Astrocyte (in vitro differentiated cells and primary cell): ENCODE data around the gene TMEM203. TPM values are rescaled to one million over a fixed set of nuclear protein-coding genes. Genes with fewer than 3 reads are reported as not detected.

Source experiments
- DNase-seq: peaks from one replicate; pipeline ENCODE4 v3.0.0-alpha.2; 2010; ENCODE audit warnings: low read depth
- FAIRE-seq: peaks from 2 replicates; lab custom pipeline; 2011; peaks lifted over from hg19 to GRCh38; lab: Jason Lieb, UNC
- H2AFZ ChIP-seq: 2 replicates; pipeline ENCODE4 v1.6.0; 2012; ENCODE audit warnings: low read depth, low read length, inconsistent platforms
- H3K27ac ChIP-seq: 2 replicates; pipeline ENCODE4 v1.5.1; 2011; ENCODE audit warnings: low read depth, low read length, inconsistent platforms
- H3K27me3 ChIP-seq: 2 replicates; pipeline ENCODE4 v1.6.0; 2011; ENCODE audit warnings: low read length, inconsistent platforms; ENCODE audit not compliant: insufficient read depth
- H3K36me3 ChIP-seq: 2 replicates; pipeline ENCODE4 v1.5.1; 2011; ENCODE audit warnings: low read length, inconsistent platforms; ENCODE audit not compliant: insufficient read depth
- H3K4me1 ChIP-seq: 2 replicates; pipeline ENCODE4 v1.5.1; 2011; ENCODE audit warnings: low read length, inconsistent platforms; ENCODE audit not compliant: insufficient read depth
- H3K4me2 ChIP-seq: 2 replicates; pipeline ENCODE4 v1.6.0; 2012; ENCODE audit warnings: low read length, inconsistent platforms
- H3K4me3 ChIP-seq: 2 replicates; pipeline ENCODE4 v1.5.1; 2011; ENCODE audit warnings: low read depth, mild to moderate bottlenecking, low read length, inconsistent platforms; ENCODE audit not compliant: insufficient read depth
- H3K79me2 ChIP-seq: 2 replicates; pipeline ENCODE4 v1.6.0; 2012; ENCODE audit warnings: mild to moderate bottlenecking, low read length, inconsistent platforms; ENCODE audit not compliant: insufficient read depth
- H3K9ac ChIP-seq: 2 replicates; pipeline ENCODE4 v1.6.0; 2012; ENCODE audit warnings: mild to moderate bottlenecking, low read length, inconsistent platforms
- H3K9me3 ChIP-seq: 2 replicates; pipeline ENCODE4 v1.5.1; 2012; ENCODE audit warnings: low read depth, mild to moderate bottlenecking, low read length, inconsistent platforms; ENCODE audit not compliant: insufficient read depth
- H4K20me1 ChIP-seq: 2 replicates; pipeline ENCODE4 v1.6.0; 2012; ENCODE audit warnings: low read length, inconsistent platforms; ENCODE audit not compliant: insufficient read depth
- H3K27ac Mint-ChIP-seq: one replicate; pipeline ENCODE4 v1.8.0; 2021; ENCODE audit warnings: mild to moderate bottlenecking, mixed read lengths; ENCODE audit not compliant: unreplicated experiment
- H3K27me3 Mint-ChIP-seq: one replicate; pipeline ENCODE4 v1.8.0; 2021; ENCODE audit warnings: low read depth, mixed read lengths; ENCODE audit not compliant: unreplicated experiment
- H3K36me3 Mint-ChIP-seq: one replicate; pipeline ENCODE4 v1.8.0; 2021; ENCODE audit warnings: low read depth, mixed read lengths; ENCODE audit not compliant: unreplicated experiment
- H3K4me1 Mint-ChIP-seq: one replicate; pipeline ENCODE4 v1.8.0; 2021; ENCODE audit warnings: low read depth, mixed read lengths; ENCODE audit not compliant: unreplicated experiment
- H3K4me3 Mint-ChIP-seq: one replicate; pipeline ENCODE4 v1.8.0; 2021; ENCODE audit warnings: mild to moderate bottlenecking, moderate library complexity, mixed read lengths; ENCODE audit not compliant: unreplicated experiment
- H3K9me3 Mint-ChIP-seq: one replicate; pipeline ENCODE4 v1.8.0; 2021; ENCODE audit warnings: mild to moderate bottlenecking, mixed read lengths; ENCODE audit not compliant: unreplicated experiment
- CTCF ChIP-seq: IDR thresholded peaks from 2 replicates; pipeline ENCODE4 v1.5.1; 2011; ENCODE audit warnings: low read depth, mild to moderate bottlenecking, inconsistent platforms, low read length, moderate library complexity; ENCODE audit not compliant: insufficient read depth
- EZH2 ChIP-seq: IDR thresholded peaks from 2 replicates; pipeline ENCODE4 v1.6.1; 2012; ENCODE audit warnings: mild to moderate bottlenecking, low read length, inconsistent platforms; ENCODE audit not compliant: insufficient read depth
- total RNA-seq: library from RNA; stranded (reverse); gene quantifications from 2 replicates; pipeline ENCODE4 v1.2.1, GENCODE V29; 2021

Gene TMEM203
- total RNA-seq, 1 donor from 2014 or later = 28.7 TPM

DNA sequence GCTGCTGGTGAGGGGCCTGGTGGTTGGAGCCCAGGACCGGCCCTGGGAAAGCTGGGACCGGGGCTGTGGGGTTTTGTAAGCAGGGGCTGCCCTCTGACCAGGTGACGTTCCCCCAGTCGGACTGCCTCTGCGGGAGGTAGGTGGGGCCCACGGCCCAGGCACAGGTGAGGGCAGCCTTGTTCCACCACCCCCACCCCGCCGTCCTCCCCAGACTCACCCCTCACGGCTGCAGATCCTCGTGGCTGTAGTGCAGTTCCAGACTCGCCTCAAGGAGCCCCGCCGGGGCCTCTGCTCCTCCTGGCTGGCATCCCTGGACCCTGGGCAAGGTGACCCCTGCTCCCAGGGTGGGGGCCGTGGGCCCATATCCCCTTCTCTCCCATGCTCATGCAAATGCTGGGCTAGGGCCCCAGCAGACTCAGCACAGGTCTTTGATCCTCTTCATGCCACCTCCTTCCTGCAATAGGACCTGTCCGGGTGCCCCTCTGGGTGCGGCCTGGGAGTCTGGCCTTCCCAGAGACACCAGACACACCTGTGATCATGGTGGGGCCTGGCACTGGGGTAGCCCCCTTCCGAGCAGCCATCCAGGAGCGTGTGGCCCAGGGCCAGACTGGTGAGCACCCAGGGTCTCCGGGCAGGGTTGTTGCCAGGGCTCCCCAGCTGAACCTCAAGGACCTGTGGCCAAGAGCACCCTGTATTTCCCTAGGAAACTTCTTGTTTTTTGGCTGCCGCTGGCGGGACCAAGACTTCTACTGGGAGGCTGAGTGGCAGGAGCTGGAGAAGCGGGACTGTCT is 9.9 kb upstream of the TMEM203 start:
- H3K4me3 Mint-ChIP-seq = no peak overlapping the region
- H3K27me3 Mint-ChIP-seq = no peaks in the 10 kb centered on the region
- H3K9me3 ChIP-seq = no peaks in the 10 kb centered on the region
- H3K4me1 ChIP-seq = peaks cover 9% of the 10 kb centered on the region
- TF ChIP-seq CTCF (no peak), EZH2 (no peak)
- peaks cover 5% of the 10 kb centered on the region for H3K36me3 Mint-ChIP-seq
- no peaks in the 10 kb centered on the region for H3K27me3 ChIP-seq
- no peak for FAIRE-seq
- H3K9ac ChIP-seq = no peak overlapping the region
- peaks cover 8% of the 10 kb centered on the region for H4K20me1 ChIP-seq
- no peaks in the 10 kb centered on the region for H3K36me3 ChIP-seq
- no peaks in the 10 kb centered on the region for H3K9me3 Mint-ChIP-seq
- no peak overlapping the region for H3K4me2 ChIP-seq
- no peak overlapping the region for H3K4me3 ChIP-seq
- H3K79me2 ChIP-seq = no peaks in the 10 kb centered on the region
- H3K4me1 Mint-ChIP-seq = peaks cover 6% of the 10 kb centered on the region
- no peak for DNase-seq
- no peak overlapping the region for H3K27ac ChIP-seq
- no peak overlapping the region for H3K27ac Mint-ChIP-seq
- no peak overlapping the region for H2AFZ ChIP-seq

- H3K4me3 Mint-ChIP-seq = no peak overlapping the region
- H3K9me3 ChIP-seq = no peaks in the 10 kb centered on the region
- peaks cover 9% of the 10 kb centered on the region for H3K4me1 ChIP-seq
- H2AFZ ChIP-seq = no peak overlapping the region
- peaks cover 6% of the 10 kb centered on the region for H3K4me1 Mint-ChIP-seq
- H4K20me1 ChIP-seq = peaks cover 8% of the 10 kb centered on the region
- H3K27ac Mint-ChIP-seq = no peak overlapping the region
- no peaks in the 10 kb centered on the region for H3K27me3 ChIP-seq
- H3K79me2 ChIP-seq = no peaks in the 10 kb centered on the region
- H3K36me3 Mint-ChIP-seq = peaks cover 7% of the 10 kb centered on the region
- H3K9me3 Mint-ChIP-seq = no peaks in the 10 kb centered on the region
- no peaks in the 10 kb centered on the region for H3K36me3 ChIP-seq
- no peaks in the 10 kb centered on the region for H3K27me3 Mint-ChIP-seq
- no peak overlapping the region for H3K4me2 ChIP-seq
- H3K4me3 ChIP-seq = no peak overlapping the region
- no peak overlapping the region for H3K9ac ChIP-seq
- DNase-seq = no peak
- no peak for TF ChIP-seq EZH2
- TF ChIP-seq CTCF = no peak
- H3K27ac ChIP-seq = no peak overlapping the region
- no peak for FAIRE-seq
These were observed 9.2 kb upstream of the TMEM203 start for GRCh38 chr9:137214620-137215019.
